ENCODE measurements around the gene PDIA5. TPM values are rescaled to one million over a fixed set of nuclear protein-coding genes. Genes with fewer than 3 reads are reported as not detected.

Gene PDIA5
- total RNA-seq, 2 donors from 2014 or later = 28.0 to 33.2 TPM

- no peaks in the 10 kb centered on the region for H3K9me3 ChIP-seq
These were observed 32.7 kb upstream of the PDIA5 start for GRCh38 chr3:123034120-123034519.

DNA sequence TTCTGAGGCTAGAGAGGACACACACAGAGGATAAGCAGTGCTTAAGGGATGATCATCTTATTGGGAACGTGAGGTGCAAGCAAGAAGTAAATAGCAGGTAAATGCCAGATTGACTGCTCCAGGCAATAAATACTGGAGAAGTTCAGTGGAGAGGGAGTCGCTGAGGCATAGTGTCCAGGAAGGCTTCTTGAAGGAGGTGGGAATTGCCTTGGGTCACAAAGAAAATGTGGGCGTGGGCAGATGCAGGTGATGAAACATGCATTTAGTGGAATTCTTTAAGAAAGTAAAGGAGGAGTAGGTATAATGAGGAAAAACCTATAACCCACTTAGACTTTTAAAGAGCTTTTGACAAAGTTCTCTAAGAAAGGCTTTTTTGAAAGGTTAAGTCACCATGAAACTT lies 31.8 kb upstream of the PDIA5 start:
- Histone ChIP-seq H3K27me3 (replicated peaks; ENCODE audit: insufficient read depth) (no peaks in the 10 kb centered on the region), H3K36me3 (no peaks in the 10 kb centered on the region), H3K4me1 (ENCODE audit: control insufficient read depth in 1 of 2, low read depth in 2 of 2) (peaks cover 4 to 20% of the 10 kb centered on the region in 2 donors), H3K27ac (no peak overlapping the region), H3K4me3 (no peak overlapping the region), H3K9me3 (no peaks in the 10 kb centered on the region)
- DNase-seq (ENCODE audit: low spot score) (no peak), ATAC-seq (ENCODE audit: insufficient number of reproducible peaks, low FRiP score, low read depth) (no peak)
- no peak for TF ChIP-seq CTCF (IDR thresholded peaks at IDR 0.05)

More at GRCh38 chr3:123034120-123034519, 32.7 kb upstream of the PDIA5 start:
- no peaks in the 10 kb centered on the region for H3K27me3 ChIP-seq (replicated peaks; ENCODE audit: insufficient read depth)
- ATAC-seq (ENCODE audit: insufficient number of reproducible peaks, low FRiP score, low read depth) = no peak
- no peak for DNase-seq (ENCODE audit: low spot score)
- no peaks in the 10 kb centered on the region for H3K36me3 ChIP-seq
- peaks cover 4 to 20% of the 10 kb centered on the region in 2 donors for H3K4me1 ChIP-seq (ENCODE audit: control insufficient read depth in 1 of 2, low read depth in 2 of 2)
- TF ChIP-seq CTCF (IDR thresholded peaks at IDR 0.05) = no peak
- no peak overlapping the region for H3K27ac ChIP-seq
- H3K4me3 ChIP-seq = no peak overlapping the region

GRCh38 chr3:123036352-123037014 lies 30.3 kb upstream of the PDIA5 start:
- H3K27ac ChIP-seq = peak overlapping the region; percentile 55 to 65
- no peaks in the 10 kb centered on the region for H3K9me3 ChIP-seq
- H3K4me3 ChIP-seq = peak overlapping the region; percentile 10
- H3K36me3 ChIP-seq = no peaks in the 10 kb centered on the region
- no peak for TF ChIP-seq CTCF (IDR thresholded peaks at IDR 0.05)
- peak; percentile 88 for ATAC-seq (ENCODE audit: insufficient number of reproducible peaks, low FRiP score, low read depth)
- H3K4me1 ChIP-seq (ENCODE audit: control insufficient read depth in 1 of 2, low read depth in 2 of 2) = peaks cover 4 to 20% of the 10 kb centered on the region in 2 donors
- DNase-seq (ENCODE audit: low spot score) = no peak
- H3K27me3 ChIP-seq (replicated peaks; ENCODE audit: insufficient read depth) = no peaks in the 10 kb centered on the region

GRCh38 chr3:123037015-123037375 lies 29.8 kb upstream of the PDIA5 start:
- TF ChIP-seq CTCF (IDR thresholded peaks at IDR 0.05) = no peak
- ATAC-seq (ENCODE audit: insufficient number of reproducible peaks, low FRiP score, low read depth) (peak; percentile 74), DNase-seq (ENCODE audit: low spot score) (peak; percentile 31)
- H3K36me3 ChIP-seq = no peaks in the 10 kb centered on the region
- H3K4me1 ChIP-seq (ENCODE audit: control insufficient read depth in 1 of 2, low read depth in 2 of 2) = peaks cover 4 to 20% of the 10 kb centered on the region in 2 donors
- H3K9me3 ChIP-seq = no peaks in the 10 kb centered on the region
- no peak overlapping the region for H3K4me3 ChIP-seq
- H3K27ac ChIP-seq = peak overlapping the region; percentile 37 to 65
- H3K27me3 ChIP-seq (replicated peaks; ENCODE audit: insufficient read depth) = no peaks in the 10 kb centered on the region

- Histone ChIP-seq H3K4me3 (no peak overlapping the region), H3K27ac (no peak overlapping the region), H3K4me1 (ENCODE audit: control insufficient read depth in 1 of 2, low read depth in 2 of 2) (peaks cover 4 to 20% of the 10 kb centered on the region in 2 donors), H3K9me3 (no peaks in the 10 kb centered on the region), H3K27me3 (replicated peaks; ENCODE audit: insufficient read depth) (no peaks in the 10 kb centered on the region), H3K36me3 (no peaks in the 10 kb centered on the region)
- no peak for TF ChIP-seq CTCF (IDR thresholded peaks at IDR 0.05)
- ATAC-seq (ENCODE audit: insufficient number of reproducible peaks, low FRiP score, low read depth) (no peak), DNase-seq (ENCODE audit: low spot score) (no peak)
These were observed 28.1 kb upstream of the PDIA5 start for GRCh38 chr3:123038751-123039150.
